Endothelial cell of hepatic sinusoid (primary cell): Measurements from ENCODE around the gene SMYD2.
"Not testable (repeated sequence)": the region's sequence is repeated elsewhere in the genome, so short reads cannot be mapped to it uniquely, and the experiment has no call there.

ENCODE experiments used
- in situ Hi-C: cut with HindIII; loops from 2 replicates; pipeline ENCODE4 v1.10.0; 2017; ENCODE audit warnings: low sequenced_read_pairs

The SMYD2 gene

GRCh38 chr1:214271174-214271858 lies 9.6 kb upstream of the SMYD2 start:
- in situ Hi-C loops, result no loop called here

- in situ Hi-C loops, result no loop called here
Measured at GRCh38 chr1:214271995-214272731, 8.8 kb upstream of the SMYD2 start.

DNA sequence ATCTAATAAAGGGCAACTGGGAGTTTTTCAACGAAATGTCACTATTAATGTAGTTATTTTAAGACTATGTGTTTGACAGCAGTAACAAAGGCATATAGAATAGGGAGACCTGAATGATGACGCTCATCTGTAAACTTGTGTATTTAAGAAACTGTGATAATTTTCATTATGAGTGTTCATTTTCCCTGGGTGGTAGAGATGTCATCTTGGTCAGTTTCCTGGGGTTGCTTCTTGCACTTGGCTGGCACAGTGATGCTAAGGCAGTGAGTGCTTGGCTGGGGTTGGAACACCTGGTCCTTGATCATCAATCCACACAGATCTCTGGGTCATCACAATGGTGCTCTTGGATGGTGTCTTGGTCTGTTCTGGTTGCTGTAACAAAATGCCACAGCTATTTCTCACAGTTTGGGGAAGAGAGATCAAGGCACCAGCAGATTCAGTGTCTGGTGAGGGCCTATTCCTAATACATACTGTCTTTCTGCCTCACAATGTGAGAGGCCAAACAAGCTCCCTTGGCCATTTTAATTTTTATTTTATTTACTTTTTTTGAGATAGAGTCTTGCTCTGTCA lies 7.9 kb upstream of the SMYD2 start:
- in situ Hi-C loops, result no loop called here

DNA sequence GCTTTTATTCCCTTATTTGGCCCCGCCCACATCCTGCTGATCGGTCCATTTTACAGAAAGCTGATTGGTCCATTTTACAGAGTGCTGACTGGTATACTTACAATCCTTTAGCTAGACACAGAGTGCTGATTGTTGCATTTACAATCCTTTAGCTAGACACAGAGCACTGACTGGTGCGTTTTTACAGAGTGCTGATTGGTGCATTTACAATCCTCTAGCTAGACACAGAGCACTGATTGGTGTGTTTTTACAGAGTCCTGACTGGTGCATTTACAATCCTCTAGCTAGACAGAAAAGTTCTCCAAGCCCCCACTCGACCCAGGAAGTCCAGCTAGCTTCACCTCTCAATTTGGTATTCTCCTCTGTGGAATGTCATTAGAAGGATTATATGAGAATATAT lies 5.3 kb upstream of the SMYD2 start:
- in situ Hi-C loops, result not testable (repeated sequence)

DNA sequence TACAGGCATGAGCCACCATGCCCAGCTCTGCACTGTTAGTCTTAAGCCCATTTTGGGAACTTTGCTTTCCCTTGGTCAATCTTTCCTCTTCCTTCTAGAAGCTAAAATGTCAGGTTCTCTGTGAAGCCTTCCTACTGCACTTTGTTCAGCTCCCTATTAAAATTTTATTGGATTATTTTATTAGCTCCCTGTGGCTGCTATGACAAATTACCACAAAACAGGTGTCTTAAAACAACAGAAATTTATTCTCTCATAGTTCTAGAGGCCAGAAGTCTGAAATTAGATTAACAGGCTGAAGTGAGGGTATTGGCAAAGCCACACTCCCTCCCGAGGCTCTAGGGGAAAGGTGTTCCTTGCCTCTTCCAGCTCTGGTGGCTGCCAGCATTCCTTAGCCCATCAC lies 4.2 kb upstream of the SMYD2 start:
- in situ Hi-C loops, result no loop called here

DNA sequence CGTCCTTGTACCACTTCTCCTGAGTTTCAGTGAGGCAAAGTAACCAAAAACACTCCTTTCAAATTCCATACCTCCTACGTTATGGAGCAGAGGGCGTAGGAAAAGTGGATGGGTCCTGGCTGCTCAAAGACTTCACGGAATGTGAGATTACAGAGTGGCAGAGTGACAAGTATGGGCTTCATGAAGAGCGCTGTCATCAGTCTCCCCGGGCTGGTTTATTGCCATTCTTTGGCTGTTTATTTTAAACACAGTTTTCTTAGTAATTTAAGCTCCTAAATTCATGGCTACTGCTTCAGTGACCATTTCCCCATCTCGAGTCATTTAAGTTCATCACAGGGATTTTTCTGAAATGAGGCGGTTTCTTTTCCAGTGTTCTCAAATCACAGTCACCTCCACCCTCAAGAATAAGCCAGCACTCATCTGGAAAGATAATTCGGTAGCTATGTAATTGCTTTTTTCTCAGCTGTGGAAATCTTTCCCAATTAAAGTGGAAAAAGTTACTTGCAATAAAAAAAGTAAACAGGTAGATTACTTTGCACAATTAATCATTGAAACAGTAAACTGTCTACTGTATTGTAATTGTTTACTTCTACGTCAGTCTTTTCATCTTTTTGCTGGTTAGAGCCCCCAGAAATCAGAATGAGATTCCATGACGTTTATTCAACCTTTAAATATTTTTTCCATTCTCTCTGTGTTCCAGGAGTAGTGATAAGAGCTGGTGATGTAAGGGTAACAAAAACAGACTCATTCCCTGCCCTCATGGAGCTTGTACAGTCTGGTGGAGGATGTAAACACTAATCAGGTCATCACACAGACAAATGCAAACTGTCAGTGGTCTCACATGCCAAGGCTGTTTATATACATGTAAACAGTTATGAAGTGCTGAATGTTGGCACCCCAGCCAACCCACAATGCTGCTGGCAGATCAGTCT lies 3.0 kb upstream of the SMYD2 start:
- in situ Hi-C loops, result no loop called here

GRCh38 chr1:214280386-214281020 lies 456 bp upstream of the SMYD2 start:
- in situ Hi-C loops, result no loop called here

DNA sequence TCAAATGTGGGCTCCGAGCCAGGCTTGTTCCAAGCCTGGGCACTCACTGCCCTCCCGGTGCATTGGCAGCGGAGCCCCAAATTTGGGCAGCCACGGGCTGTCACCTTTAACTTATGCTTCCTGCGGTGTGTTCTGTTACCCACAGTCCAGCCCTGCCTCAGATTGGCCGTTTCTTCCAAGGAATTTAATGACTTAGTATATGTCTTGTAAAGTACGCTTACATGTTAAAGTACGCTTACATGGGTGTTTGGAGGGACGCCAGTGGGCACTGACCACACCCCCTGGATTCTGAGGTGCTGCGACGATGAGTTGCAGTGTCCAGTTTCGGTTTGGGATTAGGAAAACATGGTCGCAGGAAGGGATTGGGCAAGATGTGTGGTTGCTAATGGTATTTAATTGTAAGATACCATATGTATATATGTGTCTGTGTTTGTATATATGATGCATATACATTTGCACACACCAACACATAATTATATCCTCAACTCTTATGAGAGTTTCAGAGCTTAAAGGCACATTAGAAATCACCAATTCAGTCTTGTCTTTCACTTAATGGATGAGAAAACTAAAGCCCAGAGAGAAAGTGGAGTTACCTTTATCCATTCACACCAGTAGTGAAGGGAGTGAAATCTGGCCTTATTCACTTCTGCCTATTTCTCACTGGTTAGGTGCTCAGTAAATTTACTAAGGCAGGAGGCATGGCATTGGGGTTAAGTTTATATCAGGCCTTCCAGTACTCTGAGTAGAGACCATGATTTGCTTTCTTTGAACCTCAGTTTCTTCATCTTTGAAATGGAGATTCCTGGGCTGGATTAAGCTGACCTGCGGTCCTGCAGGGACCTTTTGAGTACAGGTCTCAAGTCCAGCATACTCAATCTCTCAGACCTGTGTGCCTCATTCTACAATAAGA lies 1.0 kb downstream of the SMYD2 start:
- in situ Hi-C loops, result no loop called here

DNA sequence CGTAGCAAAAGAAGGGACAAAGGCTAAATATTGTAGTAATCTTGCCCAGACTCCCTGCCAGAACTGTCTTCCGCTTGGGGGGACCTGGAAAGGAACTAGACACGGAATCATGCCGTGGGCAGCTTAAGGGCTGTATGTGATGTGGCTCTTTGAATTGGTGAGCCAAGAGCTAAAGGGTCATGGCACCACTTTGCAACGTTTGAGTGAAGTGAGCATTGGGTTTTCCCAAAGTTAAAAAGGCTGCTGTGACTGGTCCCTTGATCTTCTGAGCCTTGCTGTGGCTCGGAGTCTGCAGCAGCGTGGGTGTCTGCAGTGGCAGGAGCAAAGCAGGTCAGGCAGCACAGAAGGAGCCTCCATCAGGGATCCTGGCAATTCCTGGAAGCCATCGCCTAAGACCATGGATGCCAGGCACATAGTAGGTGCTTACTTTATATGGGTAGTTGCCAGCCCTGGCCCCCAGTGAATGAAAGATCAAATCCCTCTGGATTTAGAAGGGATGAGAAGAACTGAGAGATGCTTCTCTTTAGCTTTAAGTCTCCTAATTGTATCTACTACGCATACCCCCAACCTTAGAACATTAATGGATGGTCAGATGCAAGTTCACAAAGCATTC lies 1.8 kb downstream of the SMYD2 start:
- in situ Hi-C loops, result no loop called here

DNA sequence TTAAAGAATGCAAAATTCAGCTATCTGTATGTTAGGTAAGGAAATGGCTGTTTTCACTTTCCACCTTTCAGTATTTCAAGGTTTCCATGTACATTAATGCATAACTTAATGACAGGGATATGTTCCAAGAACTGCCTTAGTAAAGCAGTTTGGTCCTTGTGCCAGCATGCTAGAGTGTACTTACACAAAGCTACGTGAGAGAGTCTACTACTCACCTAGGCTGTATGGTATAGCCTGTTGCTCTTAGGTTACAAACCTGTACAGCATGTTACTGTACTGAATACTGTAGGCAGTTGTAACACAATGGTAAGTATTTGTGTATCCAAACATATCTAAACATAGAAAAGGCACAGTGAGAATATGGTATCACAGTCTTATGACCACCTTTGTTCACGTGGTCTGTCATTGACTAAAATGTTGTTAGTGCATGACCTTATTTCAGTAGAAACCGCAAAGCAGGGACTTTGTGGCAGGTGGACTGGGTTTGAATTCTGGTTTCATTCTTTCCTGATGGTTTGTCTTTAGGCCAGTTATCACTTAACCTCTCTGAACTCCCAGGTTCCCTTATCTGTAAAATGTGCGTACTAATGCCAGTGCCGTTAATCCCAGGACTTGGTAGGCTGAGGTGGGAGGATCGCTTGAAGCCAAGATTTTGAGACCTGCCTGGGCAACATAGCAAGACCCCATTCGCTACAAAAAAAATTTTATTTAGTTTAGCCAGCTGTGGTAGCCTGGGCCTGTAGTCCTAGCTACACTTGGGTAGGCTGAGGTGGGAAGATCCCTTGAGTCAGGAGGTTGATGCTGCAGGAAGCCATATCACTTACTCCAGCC lies 4.9 kb downstream of the SMYD2 start:
- in situ Hi-C loops, result no loop called here

GRCh38 chr1:214287884-214288283 lies 6.9 kb downstream of the SMYD2 start:
- in situ Hi-C loops, result no loop called here

GRCh38 chr1:214289574-214290272 lies 8.8 kb downstream of the SMYD2 start:
- in situ Hi-C loops, result no loop called here

DNA sequence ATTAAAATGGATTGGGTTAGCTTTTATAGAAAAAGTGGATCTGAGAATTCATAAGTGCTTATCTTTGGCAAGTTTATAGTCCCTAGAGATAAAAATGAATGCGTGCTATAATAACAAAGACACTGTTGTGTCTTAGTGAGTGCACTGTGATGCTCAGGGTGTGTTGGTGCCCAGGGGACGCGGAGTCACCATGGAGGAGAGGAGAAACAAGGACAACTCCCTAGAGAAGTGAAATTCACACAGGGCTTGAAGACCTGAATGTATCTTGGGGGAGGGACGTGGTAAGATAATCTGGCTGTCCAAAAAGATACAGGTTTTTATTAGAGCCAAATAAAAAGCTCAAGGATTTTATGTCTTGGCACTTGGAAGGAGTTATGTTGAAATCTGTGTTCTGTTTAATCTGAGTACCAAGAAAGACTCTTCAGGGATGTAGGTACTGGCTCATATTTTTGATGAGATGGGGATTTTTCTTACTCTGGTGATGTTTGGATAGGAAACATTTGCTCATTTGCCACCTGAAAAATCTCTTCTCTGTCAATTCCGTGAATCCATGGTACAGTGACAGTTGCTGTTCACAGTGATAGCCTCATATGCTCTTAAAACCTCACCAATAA lies 9.6 kb downstream of the SMYD2 start:
- in situ Hi-C loops, result no loop called here

DNA sequence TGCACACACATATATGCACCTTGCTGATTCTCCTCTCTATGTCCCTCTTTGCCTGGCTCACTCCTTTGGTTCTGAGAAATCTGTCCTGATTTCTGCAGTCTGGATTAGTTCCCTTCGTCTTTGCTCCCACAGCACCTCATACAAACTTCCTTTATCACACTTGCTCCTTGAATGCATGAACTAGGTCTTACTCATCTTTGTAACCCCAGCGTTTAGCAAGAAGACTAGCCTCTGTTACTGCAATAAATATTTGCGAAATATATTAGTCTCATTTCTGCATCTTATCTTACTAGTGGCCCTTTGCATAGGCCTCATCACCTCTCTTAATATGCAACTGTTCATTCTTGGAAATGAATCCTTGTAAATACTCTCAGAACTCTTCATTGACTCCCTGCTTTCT lies 11.4 kb downstream of the SMYD2 start:
- in situ Hi-C loops, result no loop called here

- in situ Hi-C loops, result no loop called here
Measured at GRCh38 chr1:214295934-214296333, 15.0 kb downstream of the SMYD2 start.

- in situ Hi-C loops, result no loop called here
Measured at GRCh38 chr1:214296860-214297745, 16.1 kb downstream of the SMYD2 start.
